Retinal pigment epithelial cell (primary cell): ENCODE measurements around the gene MBD4.
"Not testable (repeated sequence)": the region's sequence is repeated elsewhere in the genome, so short reads cannot be mapped to it uniquely, and the experiment has no call there.

ENCODE experiments used
- DNase-seq: peaks from one replicate; pipeline ENCODE4 v3.0.0-alpha.2; 2010; ENCODE audit warnings: low read depth
- H3K4me3 ChIP-seq: 2 replicates; pipeline ENCODE4 v1.5.1; 2011; ENCODE audit warnings: mild to moderate bottlenecking, low read length, control low read depth, moderate library complexity
- TF ChIP-seq, protein P1 (sequence below): conservative IDR thresholded peaks from 2 replicates; pipeline ENCODE4 v1.5.1; 2011; ENCODE audit warnings: low read depth, low read length, control low read depth, inconsistent platforms

The MBD4 gene

DNA sequence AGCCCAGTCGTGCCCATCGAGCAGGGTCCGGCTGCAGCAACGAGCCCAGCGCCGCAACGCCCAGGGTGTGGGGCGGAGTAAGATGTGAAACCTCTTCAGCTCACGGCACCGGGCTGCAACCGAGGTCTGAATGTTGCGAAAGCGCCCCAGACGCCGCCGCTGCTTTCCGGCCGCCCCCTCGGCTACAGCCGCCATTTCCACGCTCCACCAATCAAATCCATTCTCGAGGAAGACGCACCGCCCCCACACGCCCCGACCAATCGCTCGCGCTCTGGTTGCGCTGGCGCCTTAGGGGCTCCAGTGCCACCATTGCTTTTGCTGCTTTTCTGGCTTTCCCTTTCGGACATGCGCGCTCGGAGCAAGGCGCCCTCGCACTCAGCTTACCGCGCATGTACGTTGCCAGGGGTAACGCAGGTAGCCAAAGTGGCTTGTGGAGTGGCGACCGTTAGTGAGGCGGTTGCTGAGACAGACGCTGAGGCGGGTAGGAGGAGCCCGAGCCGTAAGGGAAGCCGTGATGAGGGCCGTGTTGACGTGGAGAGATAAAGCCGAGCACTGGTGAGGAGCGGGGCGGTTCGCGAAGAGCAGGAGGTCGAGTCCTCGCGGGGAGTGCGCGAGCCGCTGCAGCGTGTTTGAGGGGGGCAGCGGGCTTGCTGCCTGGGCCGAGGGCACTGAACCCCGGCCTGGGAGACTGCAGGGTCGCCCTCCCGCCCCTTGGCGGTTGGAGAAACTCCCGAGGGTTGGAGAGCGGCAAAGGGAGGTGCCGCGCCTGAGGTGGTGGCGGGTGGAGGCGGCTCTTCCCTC is at the start of gene MBD4, which contains the start of gene IFT122:
Gene MBD4, minus strand, starts transcription at position 132 of the 801 bp plus-strand sequence. Its CDS starts 115 bp downstream, at position 17.
Gene IFT122, plus strand, starts transcription at position 408 of the 801 bp plus-strand sequence. Its CDS starts 107 bp downstream, at position 515.
- peak within 1 kb of the TSS; percentile 99 for H3K4me3 ChIP-seq
- TF ChIP-seq, protein P1, sequence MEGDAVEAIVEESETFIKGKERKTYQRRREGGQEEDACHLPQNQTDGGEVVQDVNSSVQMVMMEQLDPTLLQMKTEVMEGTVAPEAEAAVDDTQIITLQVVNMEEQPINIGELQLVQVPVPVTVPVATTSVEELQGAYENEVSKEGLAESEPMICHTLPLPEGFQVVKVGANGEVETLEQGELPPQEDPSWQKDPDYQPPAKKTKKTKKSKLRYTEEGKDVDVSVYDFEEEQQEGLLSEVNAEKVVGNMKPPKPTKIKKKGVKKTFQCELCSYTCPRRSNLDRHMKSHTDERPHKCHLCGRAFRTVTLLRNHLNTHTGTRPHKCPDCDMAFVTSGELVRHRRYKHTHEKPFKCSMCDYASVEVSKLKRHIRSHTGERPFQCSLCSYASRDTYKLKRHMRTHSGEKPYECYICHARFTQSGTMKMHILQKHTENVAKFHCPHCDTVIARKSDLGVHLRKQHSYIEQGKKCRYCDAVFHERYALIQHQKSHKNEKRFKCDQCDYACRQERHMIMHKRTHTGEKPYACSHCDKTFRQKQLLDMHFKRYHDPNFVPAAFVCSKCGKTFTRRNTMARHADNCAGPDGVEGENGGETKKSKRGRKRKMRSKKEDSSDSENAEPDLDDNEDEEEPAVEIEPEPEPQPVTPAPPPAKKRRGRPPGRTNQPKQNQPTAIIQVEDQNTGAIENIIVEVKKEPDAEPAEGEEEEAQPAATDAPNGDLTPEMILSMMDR, result no peak
- peak; percentile 97 for DNase-seq

DNA sequence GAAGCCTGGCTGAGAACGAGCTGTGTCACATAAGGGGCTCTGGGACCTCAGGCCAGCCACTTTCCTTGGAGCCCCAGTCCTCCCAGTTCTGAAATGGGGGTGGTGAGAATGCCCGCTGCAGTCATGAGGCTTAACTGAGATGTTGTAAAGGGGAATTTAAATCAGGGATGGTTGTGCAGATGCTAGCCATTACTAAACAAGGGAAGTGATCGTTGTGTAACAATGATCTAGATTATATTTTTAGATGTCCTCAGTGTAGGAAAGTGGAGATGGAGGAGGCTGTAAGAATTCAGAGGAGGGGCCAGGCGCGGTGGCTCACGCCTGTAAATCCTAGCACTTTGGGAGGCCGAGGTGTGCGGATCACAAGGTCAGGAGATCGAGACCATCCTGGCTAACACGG is 49.5 kb upstream of the MBD4 start:
- H3K4me3 ChIP-seq, DNase-seq: not testable (repeated sequence)

DNA sequence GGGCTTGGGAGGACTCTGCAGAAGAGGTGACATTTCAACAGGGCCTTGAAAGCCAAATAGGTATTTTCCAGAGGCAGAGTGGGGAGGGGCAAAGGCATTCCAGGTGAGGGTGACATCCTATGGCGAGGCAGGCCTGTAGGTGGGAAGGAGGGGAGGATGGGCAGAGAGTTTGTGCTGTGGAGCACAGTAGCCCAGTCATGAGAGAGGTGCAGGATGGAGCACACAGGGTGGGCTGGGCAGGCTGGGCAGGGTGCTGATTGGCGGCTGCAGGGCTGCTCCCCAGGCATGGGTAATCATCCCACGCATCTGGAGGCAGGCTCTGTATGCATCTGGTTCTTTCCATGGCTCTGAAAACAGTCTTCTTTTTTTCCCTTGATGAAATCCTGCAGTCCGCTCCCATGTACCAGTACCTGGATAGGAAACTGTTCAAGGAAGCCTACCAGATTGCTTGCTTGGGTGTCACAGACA is 48.2 kb upstream of the MBD4 start:
- not testable (repeated sequence) for DNase-seq, H3K4me3 ChIP-seq

DNA sequence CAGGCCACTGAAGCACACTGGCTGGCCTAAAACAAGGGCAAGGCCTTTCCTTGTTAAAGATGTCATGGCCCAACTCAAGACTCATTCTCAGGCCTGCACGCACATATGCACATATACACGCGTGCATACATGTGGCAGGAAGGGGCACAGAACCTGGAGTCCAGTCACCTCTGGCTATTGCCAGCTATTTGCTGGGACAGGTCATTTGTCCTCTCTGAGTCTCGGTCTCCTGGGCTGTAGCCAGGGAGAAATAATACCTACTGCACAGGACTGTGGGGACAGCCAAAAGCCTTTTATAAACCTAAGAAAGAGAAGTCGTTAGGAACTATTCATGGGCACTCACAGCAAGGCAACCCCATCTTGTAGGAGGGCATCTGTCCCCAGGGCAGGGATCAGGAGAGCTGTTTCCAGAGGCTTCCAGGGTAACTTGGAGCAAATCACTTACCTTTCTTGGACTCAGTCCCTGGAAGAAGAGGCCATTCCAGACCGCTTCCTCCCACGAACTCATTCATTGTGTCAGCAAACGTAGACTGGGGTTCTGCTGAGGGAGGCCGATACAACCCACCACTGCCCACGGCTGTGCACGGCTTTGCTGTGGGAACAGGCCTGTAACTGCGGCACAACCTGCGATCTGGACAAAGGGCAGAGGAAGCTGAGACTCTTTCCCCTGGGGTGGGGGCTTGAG is 47.6 kb upstream of the MBD4 start:
- no peak for DNase-seq
- TF ChIP-seq, protein P1, result no peak
- no peak overlapping the region for H3K4me3 ChIP-seq

DNA sequence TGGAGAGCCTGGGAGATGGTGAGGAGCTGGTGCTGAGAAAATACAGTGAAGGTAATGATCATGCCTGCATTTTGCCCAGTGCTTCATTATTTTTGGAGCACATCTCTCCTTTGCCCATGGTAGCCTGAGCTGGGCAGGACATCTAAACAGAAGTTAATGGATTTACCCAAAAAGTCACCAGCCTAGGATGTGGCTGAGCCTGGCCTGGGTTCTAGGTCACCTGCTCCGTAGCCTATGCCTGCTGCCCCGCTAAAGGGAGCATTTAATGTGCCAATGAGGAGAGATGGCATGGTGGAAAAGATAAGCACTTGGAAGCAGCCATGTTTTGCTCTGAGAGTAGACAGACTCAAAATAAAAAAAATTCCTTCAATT is 46.9 kb upstream of the MBD4 start:
- TF ChIP-seq, protein P1, result no peak
- DNase-seq, result no peak
- H3K4me3 ChIP-seq, result no peak overlapping the region

DNA sequence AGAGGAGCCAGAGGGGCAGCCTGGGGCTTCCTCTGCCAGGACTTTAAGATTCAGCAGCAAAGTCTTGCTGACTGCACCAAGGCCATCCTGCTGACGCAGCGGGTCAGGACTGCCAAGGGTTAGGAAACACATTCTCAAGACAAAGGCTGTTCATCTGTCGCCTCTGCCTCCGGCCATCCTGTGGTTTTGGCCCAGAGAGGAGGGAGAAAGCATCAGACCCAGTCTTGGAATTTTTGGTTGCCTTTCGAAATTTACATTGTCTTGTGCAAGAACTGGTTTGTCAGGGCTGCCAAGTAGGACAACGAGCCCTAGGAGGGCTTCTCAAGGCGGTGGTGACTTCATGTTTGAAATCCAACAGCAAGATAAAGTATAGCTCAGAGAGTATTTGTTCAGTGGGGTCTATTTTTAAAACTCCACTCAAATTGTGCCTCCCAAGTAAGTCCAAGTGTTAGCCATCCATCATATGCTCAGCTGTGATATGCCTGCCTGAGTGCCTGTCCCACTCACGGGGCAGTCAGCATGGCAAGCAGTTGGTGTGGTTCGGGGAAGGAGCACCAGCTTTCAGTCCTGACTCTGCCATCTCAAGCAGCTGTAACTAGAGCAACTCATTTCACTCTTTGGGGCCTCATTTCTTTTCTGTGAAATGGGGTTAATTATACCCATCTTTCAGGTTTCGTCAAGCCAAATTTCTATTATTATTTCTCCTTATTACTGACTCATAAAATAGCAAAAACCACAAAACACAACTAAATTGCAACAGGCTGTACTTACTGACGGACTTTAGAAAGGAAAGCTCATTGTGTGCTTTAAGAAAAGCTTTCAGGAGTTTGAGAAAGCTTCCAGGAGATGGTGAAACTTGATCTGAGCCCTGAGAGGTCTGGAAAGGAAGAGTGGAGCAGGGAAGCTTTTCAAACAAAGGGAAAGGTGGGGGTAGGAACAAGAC is 46.2 kb upstream of the MBD4 start:
- H3K4me3 ChIP-seq, result no peak overlapping the region
- no peak for DNase-seq
- TF ChIP-seq, protein P1, result no peak

DNA sequence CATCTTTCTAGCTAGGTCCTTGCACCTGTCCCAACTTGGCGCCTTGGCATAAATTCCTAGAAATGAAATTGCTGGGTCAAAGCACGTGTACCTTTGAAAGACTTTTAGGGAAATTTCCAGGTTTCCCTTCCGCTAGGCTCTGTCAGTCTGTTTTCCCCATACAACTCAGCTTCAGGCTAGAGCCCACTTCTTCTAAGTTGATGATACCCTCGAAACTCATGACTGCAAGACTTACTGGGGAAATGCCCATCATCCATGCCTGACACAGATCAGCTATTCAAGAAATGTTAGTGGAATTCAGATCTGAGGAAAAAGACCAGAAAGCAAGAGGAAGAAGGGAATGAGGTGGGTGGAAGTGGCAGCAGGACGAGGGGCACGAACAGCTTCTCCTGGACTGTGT is 45.4 kb upstream of the MBD4 start:
- not testable (repeated sequence) for DNase-seq, H3K4me3 ChIP-seq

DNA sequence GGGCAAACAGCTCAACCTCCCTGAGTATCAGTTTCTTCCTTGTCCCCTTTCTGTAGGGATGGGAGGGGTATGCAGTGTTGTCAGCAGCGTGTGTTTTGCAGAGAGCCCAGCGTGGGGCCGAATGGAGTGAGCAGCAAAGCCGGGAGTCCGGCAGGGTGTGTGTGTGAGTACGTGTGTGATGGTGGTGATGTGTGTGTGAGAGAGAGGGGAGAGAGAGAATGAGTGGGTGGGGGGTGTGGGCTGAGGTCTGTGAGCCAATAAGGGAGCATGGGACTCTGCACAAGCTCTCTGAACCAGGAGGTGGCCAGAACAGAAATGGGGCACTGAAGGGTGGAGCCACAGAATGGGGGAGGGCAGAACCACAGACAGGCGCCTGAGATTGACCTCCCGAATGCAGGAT is 44.1 kb upstream of the MBD4 start:
- no peak overlapping the region for H3K4me3 ChIP-seq
- DNase-seq, result no peak
- TF ChIP-seq, protein P1, result no peak
